Neuronal stem cell (in vitro differentiated cells): ENCODE results near the gene PLEKHA7.

ENCODE experiments used
- DNase-seq: peaks from one replicate; pipeline ENCODE4 v3.0.0-alpha.2; 2013; ENCODE audit warnings: low spot score
- H2AFZ ChIP-seq: one replicate; pipeline ENCODE4 v1.6.1; 2013; ENCODE audit warnings: mild to moderate bottlenecking, low read length, inconsistent platforms
- H2AK5ac ChIP-seq: 2 replicates; pipeline ENCODE4 v1.6.1; 2013; ENCODE audit warnings: low read depth, mild to moderate bottlenecking, inconsistent platforms, low read length, moderate library complexity, mixed read lengths
- H2BK120ac ChIP-seq: 2 replicates; pipeline ENCODE4 v1.6.1; 2013; ENCODE audit warnings: low read depth, mild to moderate bottlenecking, inconsistent platforms, low read length, moderate library complexity, mixed read lengths
- H2BK12ac ChIP-seq: one replicate; pipeline ENCODE4 v1.6.1; 2013; ENCODE audit warnings: low read length, inconsistent platforms
- H2BK15ac ChIP-seq: 2 replicates; pipeline ENCODE4 v1.6.1; 2013; ENCODE audit warnings: mild to moderate bottlenecking, low read length, inconsistent platforms, mixed read lengths
- H2BK5ac ChIP-seq: one replicate; pipeline ENCODE4 v1.6.1; 2013; ENCODE audit warnings: inconsistent platforms, mild to moderate bottlenecking, low read length, moderate library complexity
- H3K14ac ChIP-seq: one replicate; pipeline ENCODE4 v1.6.1; 2013; ENCODE audit warnings: low read length, inconsistent platforms
- H3K18ac ChIP-seq: 2 replicates; pipeline ENCODE4 v1.6.1; 2013; ENCODE audit warnings: low read length, inconsistent platforms
- H3K23ac ChIP-seq: 2 replicates; pipeline ENCODE4 v1.6.1; 2013; ENCODE audit warnings: low read depth, mild to moderate bottlenecking, mixed read lengths, low read length, inconsistent platforms; ENCODE audit not compliant: poor library complexity
- H3K27ac ChIP-seq: replicated peaks from 3 replicates; pipeline ENCODE4 v1.5.1; 2013; ENCODE audit warnings: low read length, inconsistent platforms
- H3K27me3 ChIP-seq, 3 experiments: 2 replicates each; pipeline ENCODE4 v1.6.1; 2013; ENCODE audit warnings: low read length in 3 of 3, mild to moderate bottlenecking in 2 of 3, inconsistent platforms in 1 of 3, low read depth in 1 of 3, mixed read lengths in 1 of 3, moderate library complexity in 1 of 3; ENCODE audit not compliant: control insufficient read depth in 3 of 3, insufficient read depth in 3 of 3
- H3K36me3 ChIP-seq, 2 donors: replicated peaks in 1 of 2; 2 replicates each; pipeline ENCODE4 v1.6.1; 2013; ENCODE audit warnings: low read length in 2 of 2; ENCODE audit not compliant: control insufficient read depth in 2 of 2, insufficient read depth in 2 of 2
- H3K4ac ChIP-seq: 2 replicates; pipeline ENCODE4 v1.6.1; 2013; ENCODE audit warnings: inconsistent platforms, mild to moderate bottlenecking, low read length, moderate library complexity
- H3K4me1 ChIP-seq, 2 donors: 1 replicate in 1 of 2; 2 replicates in 1 of 2; pipeline ENCODE4 v1.6.1; 2013; ENCODE audit warnings: low read length in 2 of 2, low read depth in 1 of 2; ENCODE audit not compliant: control insufficient read depth in 2 of 2, insufficient read depth in 1 of 2
- H3K4me2 ChIP-seq: one replicate; pipeline ENCODE4 v1.6.1; 2013; ENCODE audit warnings: mild to moderate bottlenecking, low read length, inconsistent platforms; ENCODE audit not compliant: insufficient read depth, poor library complexity, severe bottlenecking
- H3K4me3 ChIP-seq, 2 donors: 2 replicates each; pipeline ENCODE4 v1.5.1; 2013; ENCODE audit warnings: low read length in 2 of 2, mild to moderate bottlenecking in 2 of 2, inconsistent platforms in 1 of 2, moderate library complexity in 1 of 2
- H3K79me1 ChIP-seq: one replicate; pipeline ENCODE4 v1.6.1; 2013; ENCODE audit warnings: low read depth, mild to moderate bottlenecking, inconsistent platforms, low read length, moderate library complexity
- H3K9ac ChIP-seq: one replicate; pipeline ENCODE4 v1.6.1; 2013; ENCODE audit warnings: mild to moderate bottlenecking, low read depth, low read length, inconsistent platforms; ENCODE audit not compliant: poor library complexity
- H3K9me3 ChIP-seq, 2 donors: replicated peaks in 1 of 2; 2 replicates each; pipeline versions ENCODE3 to v1.6.1; 2013; ENCODE audit warnings: low read length in 2 of 2, mild to moderate bottlenecking in 2 of 2, inconsistent platforms in 1 of 2, low read depth in 1 of 2, mixed read lengths in 1 of 2, moderate library complexity in 1 of 2; ENCODE audit not compliant: control insufficient read depth in 2 of 2, insufficient read depth in 1 of 2
- H4K8ac ChIP-seq: one replicate; pipeline ENCODE4 v1.6.1; 2013; ENCODE audit warnings: low read depth, mild to moderate bottlenecking, inconsistent platforms, low read length, moderate library complexity
- H4K91ac ChIP-seq: one replicate; pipeline ENCODE4 v1.6.1; 2013; ENCODE audit warnings: low read length, low read depth, mild to moderate bottlenecking, inconsistent platforms; ENCODE audit not compliant: poor library complexity
- WGBS, 2 donors: extraction: QIAGEN DNeasy Blood & Tissue Kit; methylation state at CpG; one replicate each; pipeline ENCODE4 v1.1.7; 2013; ENCODE audit warnings: missing lambda C conversion rate in 2 of 2, mixed read lengths in 1 of 2; ENCODE audit not compliant: insufficient read length in 2 of 2, insufficient replicate concordance in 1 of 2; ENCODE audit errors: extremely low coverage in 2 of 2; 5-methylcytosine and 5-hydroxymethylcytosine counted together

Gene PLEKHA7

GRCh38 chr11:16859651-16860050 is 154.6 kb downstream of the PLEKHA7 start:
- Histone ChIP-seq H2BK12ac (no peak overlapping the region), H3K9me3 (no peaks in the 10 kb centered on the region), H3K79me1 (no peaks in the 10 kb centered on the region), H4K91ac (no peak overlapping the region), H2BK15ac (no peak overlapping the region), H3K4me2 (no peak overlapping the region), H4K8ac (no peak overlapping the region), H3K4me3 (no peak overlapping the region), H2AFZ (no peak overlapping the region), H2AK5ac (no peak overlapping the region), H3K27ac (no peak overlapping the region), H3K18ac (no peak overlapping the region), H3K14ac (no peak overlapping the region), H2BK120ac (no peak overlapping the region), H3K36me3 (peaks cover 6 to 8% of the 10 kb centered on the region in 2 donors), H3K4ac (no peak overlapping the region), H3K4me1 (peaks cover 20 to 22% of the 10 kb centered on the region in 2 donors), H3K9ac (no peak overlapping the region), H2BK5ac (no peak overlapping the region), H3K27me3 (no peaks in the 10 kb centered on the region), H3K23ac (no peak overlapping the region)
- DNase-seq, result no peak
- no CpG with 5 or more reads among the region's 6 CpGs for WGBS, 2 donors

- peaks cover 7 to 10% of the 10 kb centered on the region in 2 donors for H3K4me1 ChIP-seq
- H4K8ac ChIP-seq, result no peak overlapping the region
- no CpG with 5 or more reads among the region's 4 CpGs for WGBS, 2 donors
- H3K36me3 ChIP-seq, result peaks cover 14 to 21% of the 10 kb centered on the region in 2 donors
- no peak for DNase-seq
- no peak overlapping the region for H3K27ac ChIP-seq
- no peak overlapping the region for H2BK15ac ChIP-seq
- H3K4me2 ChIP-seq, result no peak overlapping the region
- H2AFZ ChIP-seq, result no peak overlapping the region
- H2AK5ac ChIP-seq, result no peak overlapping the region
- no peak overlapping the region for H3K14ac ChIP-seq
- H4K91ac ChIP-seq, result no peak overlapping the region
- H3K4ac ChIP-seq, result no peak overlapping the region
- H3K9me3 ChIP-seq, result no peaks in the 10 kb centered on the region
- H3K79me1 ChIP-seq, result no peaks in the 10 kb centered on the region
- H3K9ac ChIP-seq, result no peak overlapping the region
- no peaks in the 10 kb centered on the region for H3K27me3 ChIP-seq
- H3K23ac ChIP-seq, result no peak overlapping the region
- no peak overlapping the region for H2BK5ac ChIP-seq
- H3K18ac ChIP-seq, result no peak overlapping the region
- H3K4me3 ChIP-seq, result no peak overlapping the region
- H2BK12ac ChIP-seq, result no peak overlapping the region
- H2BK120ac ChIP-seq, result no peak overlapping the region
Observed at GRCh38 chr11:16857186-16857585, 157.0 kb downstream of the PLEKHA7 start.

- H2AK5ac ChIP-seq, result no peak overlapping the region
- H3K4me2 ChIP-seq, result no peak overlapping the region
- H2BK12ac ChIP-seq, result no peak overlapping the region
- H3K79me1 ChIP-seq, result no peaks in the 10 kb centered on the region
- DNase-seq, result no peak
- no peaks in the 10 kb centered on the region for H3K9me3 ChIP-seq
- WGBS, 2 donors, result no CpG with 5 or more reads among the region's 3 CpGs
- no peak overlapping the region for H3K18ac ChIP-seq
- H3K23ac ChIP-seq, result no peak overlapping the region
- H2BK15ac ChIP-seq, result no peak overlapping the region
- H3K36me3 ChIP-seq, result peaks cover 14 to 25% of the 10 kb centered on the region in 2 donors
- no peak overlapping the region for H2BK120ac ChIP-seq
- no peak overlapping the region for H3K9ac ChIP-seq
- no peak overlapping the region for H3K4ac ChIP-seq
- no peak overlapping the region for H2AFZ ChIP-seq
- H3K27me3 ChIP-seq, result no peaks in the 10 kb centered on the region
- H3K4me1 ChIP-seq, result peaks cover 3 to 5% of the 10 kb centered on the region in 2 donors
- no peak overlapping the region for H2BK5ac ChIP-seq
- H3K14ac ChIP-seq, result no peak overlapping the region
- no peak overlapping the region for H3K27ac ChIP-seq
- no peak overlapping the region for H3K4me3 ChIP-seq
- H4K8ac ChIP-seq, result no peak overlapping the region
- no peak overlapping the region for H4K91ac ChIP-seq
Observed at GRCh38 chr11:16856022-16856471, 158.2 kb downstream of the PLEKHA7 start.

GRCh38 chr11:16854979-16855378 is 159.2 kb downstream of the PLEKHA7 start:
- H3K14ac ChIP-seq, result no peak overlapping the region
- no peak for DNase-seq
- no peak overlapping the region for H2BK12ac ChIP-seq
- no peak overlapping the region for H2BK5ac ChIP-seq
- H4K91ac ChIP-seq, result no peak overlapping the region
- no peak overlapping the region for H2AK5ac ChIP-seq
- H3K23ac ChIP-seq, result no peak overlapping the region
- no peaks in the 10 kb centered on the region for H3K9me3 ChIP-seq
- H3K4me1 ChIP-seq, result peaks cover 0 to 3% of the 10 kb centered on the region in 2 donors
- no peak overlapping the region for H3K4me3 ChIP-seq
- H2AFZ ChIP-seq, result no peak overlapping the region
- no peak overlapping the region for H3K9ac ChIP-seq
- H3K36me3 ChIP-seq, result peaks cover 14 to 36% of the 10 kb centered on the region in 2 donors
- no peaks in the 10 kb centered on the region for H3K27me3 ChIP-seq
- no peak overlapping the region for H3K4me2 ChIP-seq
- H2BK120ac ChIP-seq, result no peak overlapping the region
- H4K8ac ChIP-seq, result no peak overlapping the region
- WGBS, 2 donors, result no CpG with 5 or more reads among the region's 4 CpGs
- no peaks in the 10 kb centered on the region for H3K79me1 ChIP-seq
- H3K27ac ChIP-seq, result no peak overlapping the region
- no peak overlapping the region for H3K18ac ChIP-seq
- H3K4ac ChIP-seq, result no peak overlapping the region
- no peak overlapping the region for H2BK15ac ChIP-seq
